Measurements from ENCODE around the gene FNBP1.

- TF ChIP-seq CTCF (IDR thresholded peaks at IDR 0.05) (no peak), POLR2A (IDR thresholded peaks at IDR 0.05) (no peak)
Observed at GRCh38 chr9:129869585-129870501, 173.1 kb downstream of the FNBP1 start.

Data from body of pancreas (tissue), 4 donors.